Measurements from ENCODE around the gene MOB3B. TPM values are rescaled to one million over a fixed set of nuclear protein-coding genes. Genes with fewer than 3 reads are reported as not detected.

Gene MOB3B
- polyA plus RNA-seq, 2 of the 4 experiments (the other 2 are of a cell fraction) = 6.0 to 6.4 TPM

DNA sequence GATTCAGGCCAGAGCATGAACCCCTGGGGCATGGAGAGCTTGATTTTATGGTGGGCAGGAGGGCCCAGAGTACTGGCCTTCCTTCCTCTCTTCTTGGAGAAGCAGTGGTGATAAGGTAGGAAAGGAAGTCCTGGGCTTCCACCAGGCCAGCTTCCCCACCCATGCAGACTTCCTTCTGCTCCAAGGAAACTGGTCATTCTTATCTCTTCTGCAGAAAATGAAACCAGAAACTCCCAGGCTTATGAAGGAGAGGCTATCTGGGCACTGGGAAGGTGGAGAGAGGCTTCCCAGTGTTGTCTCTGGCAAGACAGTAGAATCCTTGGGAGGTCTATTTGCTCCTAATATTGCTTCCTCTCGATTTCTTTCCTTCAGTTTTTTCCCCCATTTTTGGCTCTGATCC, 122.1 kb downstream of the MOB3B start (continued):
- TF ChIP-seq PBX3 (IDR thresholded peaks at IDR 0.05) (no peak), ZC3H11A (IDR thresholded peaks at IDR 0.05) (no peak), MYC (IDR thresholded peaks at IDR 0.05; ENCODE audit: borderline replicate concordance, low read length) (no peak), RNF2 (IDR thresholded peaks at IDR 0.05; ENCODE audit: borderline replicate concordance, low read depth) (no peak), RCOR1 (IDR thresholded peaks at IDR 0.05; ENCODE audit: low read depth, low read length) (no peak), BHLHE40 (IDR thresholded peaks at IDR 0.05; ENCODE audit: low read depth, low read length) (no peak), SMC3 (IDR thresholded peaks at IDR 0.05) (no peak), RAD21 (conservative IDR thresholded peaks at IDR 0.05 in 1 of 2, IDR thresholded peaks at IDR 0.05 in 1 of 2) (no peak)

- ChIA-PET POLR2A (no interaction called here), CTCF (no interaction called here)
- no peak overlapping the region for H3K4me3 ChIP-seq
- DNase-seq (ENCODE audit: low read depth in 1 of 2, low spot score in 1 of 2) (no peak), ATAC-seq (no peak), FAIRE-seq (no peak)
- no peak overlapping the region for H3K4me2 ChIP-seq
- H3K4me1 ChIP-seq = peaks cover 22% of the 10 kb centered on the region
- no peak overlapping the region for H3K27ac ChIP-seq
- TF ChIP-seq FOSL2 (IDR thresholded peaks at IDR 0.05) (no peak), FOSL2 (CRISPR knock-in tag; IDR thresholded peaks at IDR 0.05) (no peak), RCOR1 (IDR thresholded peaks at IDR 0.05; ENCODE audit: low read depth, low read length) (no peak), ZFP36 (IDR thresholded peaks at IDR 0.05; ENCODE audit: borderline replicate concordance, partially characterized antibody) (no peak), JUNB (IDR thresholded peaks at IDR 0.05) (no peak)
- TF ChIP-seq, protein P1, sequence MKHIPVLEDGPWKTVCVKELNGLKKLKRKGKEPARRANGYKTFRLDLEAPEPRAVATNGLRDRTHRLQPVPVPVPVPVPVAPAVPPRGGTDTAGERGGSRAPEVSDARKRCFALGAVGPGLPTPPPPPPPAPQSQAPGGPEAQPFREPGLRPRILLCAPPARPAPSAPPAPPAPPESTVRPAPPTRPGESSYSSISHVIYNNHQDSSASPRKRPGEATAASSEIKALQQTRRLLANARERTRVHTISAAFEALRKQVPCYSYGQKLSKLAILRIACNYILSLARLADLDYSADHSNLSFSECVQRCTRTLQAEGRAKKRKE (CRISPR knock-in tag; IDR thresholded peaks at IDR 0.05; ENCODE audit: low read depth) = no peak
- no peaks in the 10 kb centered on the region for H3K9me3 ChIP-seq
Observed at GRCh38 chr9:27404661-27405060, 125.0 kb downstream of the MOB3B start.

- Histone ChIP-seq H3K4me3 (no peak overlapping the region), H3K4me1 (peaks cover 8% of the 10 kb centered on the region), H3K27ac (no peak overlapping the region), H3K9me3 (no peaks in the 10 kb centered on the region), H3K4me2 (no peak overlapping the region)
- TF ChIP-seq, protein P2, sequence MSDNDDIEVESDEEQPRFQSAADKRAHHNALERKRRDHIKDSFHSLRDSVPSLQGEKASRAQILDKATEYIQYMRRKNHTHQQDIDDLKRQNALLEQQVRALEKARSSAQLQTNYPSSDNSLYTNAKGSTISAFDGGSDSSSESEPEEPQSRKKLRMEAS (IDR thresholded peaks at IDR 0.05) = no peak
- no peak for TF ChIP-seq JUN (IDR thresholded peaks at IDR 0.05)
- TF ChIP-seq NR3C1 (IDR thresholded peaks at IDR 0.05) = no peak
- no peak for TF ChIP-seq RCOR1 (IDR thresholded peaks at IDR 0.05; ENCODE audit: low read depth, low read length)
- TF ChIP-seq FOXS1 (CRISPR knock-in tag; IDR thresholded peaks at IDR 0.05) = no peak
- TF ChIP-seq HOXB13 (CRISPR knock-in tag; IDR thresholded peaks at IDR 0.05; ENCODE audit: low read depth) = no peak
- TF ChIP-seq GATA3 (IDR thresholded peaks at IDR 0.05; ENCODE audit: borderline replicate concordance) = no peak
- no peak for TF ChIP-seq EP300 (IDR thresholded peaks at IDR 0.05)
- no peak for TF ChIP-seq HOXB5 (CRISPR knock-in tag; IDR thresholded peaks at IDR 0.05)
- no peak for TF ChIP-seq MAZ (IDR thresholded peaks at IDR 0.05; ENCODE audit: borderline replicate concordance, low read depth, low read length)
- no peak for TF ChIP-seq POLR2AphosphoS2 (conservative IDR thresholded peaks at IDR 0.05; ENCODE audit: low read length)
- TF ChIP-seq PHF8 (IDR thresholded peaks at IDR 0.05; ENCODE audit: borderline replicate concordance, low read depth) = no peak
- no peak for TF ChIP-seq NFE2L2 (conservative IDR thresholded peaks at IDR 0.05; ENCODE audit: low read length)
- TF ChIP-seq, protein P3, sequence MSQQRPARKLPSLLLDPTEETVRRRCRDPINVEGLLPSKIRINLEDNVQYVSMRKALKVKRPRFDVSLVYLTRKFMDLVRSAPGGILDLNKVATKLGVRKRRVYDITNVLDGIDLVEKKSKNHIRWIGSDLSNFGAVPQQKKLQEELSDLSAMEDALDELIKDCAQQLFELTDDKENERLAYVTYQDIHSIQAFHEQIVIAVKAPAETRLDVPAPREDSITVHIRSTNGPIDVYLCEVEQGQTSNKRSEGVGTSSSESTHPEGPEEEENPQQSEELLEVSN (IDR thresholded peaks at IDR 0.05; ENCODE audit: borderline replicate concordance, low read depth) = no peak
- TF ChIP-seq, protein P4, sequence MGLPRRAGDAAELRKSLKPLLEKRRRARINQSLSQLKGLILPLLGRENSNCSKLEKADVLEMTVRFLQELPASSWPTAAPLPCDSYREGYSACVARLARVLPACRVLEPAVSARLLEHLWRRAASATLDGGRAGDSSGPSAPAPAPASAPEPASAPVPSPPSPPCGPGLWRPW (IDR thresholded peaks at IDR 0.05) = no peak
- FAIRE-seq (no peak), DNase-seq (ENCODE audit: low read depth in 1 of 2, low spot score in 1 of 2) (no peak), ATAC-seq (no peak)
- 61% methylated on average over 2 of the region's 2 CpGs for WGBS (ENCODE audit: missing lambda C conversion rate)
- CTCF ChIA-PET = interaction anchor here (0.7 kb wide), 1 partner anchor 45 kb away, joined by 7 read pairs; no protein-coding TSS in a partner anchor
- POLR2A ChIA-PET = no interaction called here
Observed at GRCh38 chr9:27402626-27403025, 127.0 kb downstream of the MOB3B start.
